Suprapubic skin (tissue), 4 donors: ENCODE results near the gene NSG1. TPM values are rescaled to one million over a fixed set of nuclear protein-coding genes. Genes with fewer than 3 reads are reported as not detected.

ENCODE experiments used
- DNase-seq, 2 donors: peaks; one replicate each; pipeline ENCODE4 v3.0.0-alpha.2; 2019; ENCODE audit warnings: low spot score in 2 of 2
- H3K27ac ChIP-seq: fragments of 200-600 bp; sonication (generic); one replicate; pipeline ENCODE4 v1.5.1; 2019
- H3K27me3 ChIP-seq: fragments of 200-600 bp; sonication (generic); one replicate; pipeline ENCODE4 v1.5.1; 2019
- H3K36me3 ChIP-seq: fragments of 200-600 bp; sonication (generic); one replicate; pipeline ENCODE4 v1.5.1; 2019
- H3K4me1 ChIP-seq: fragments of 200-600 bp; sonication (generic); one replicate; pipeline ENCODE4 v1.5.1; 2019
- H3K4me3 ChIP-seq: fragments of 200-600 bp; sonication (generic); one replicate; pipeline ENCODE4 v1.5.1; 2019; ENCODE audit warnings: mild to moderate bottlenecking
- H3K9me3 ChIP-seq: fragments of 200-600 bp; sonication (generic); one replicate; pipeline ENCODE4 v1.5.1; 2019
- EP300 ChIP-seq: sonication (generic); formaldehyde crosslinking; IDR thresholded peaks from one replicate; pipeline ENCODE4 v1.6.1; 2017; ENCODE audit warnings: antibody characterized with exemption
- POLR2A ChIP-seq, 2 donors: fragments of 450-650 bp; IDR thresholded peaks; one replicate each; pipeline ENCODE4 v1.6.1; 2017; ENCODE audit warnings: antibody characterized with exemption in 2 of 2, mild to moderate bottlenecking in 2 of 2, moderate library complexity in 2 of 2
- POLR2AphosphoS5 ChIP-seq, 3 donors: sonication (generic); formaldehyde crosslinking; IDR thresholded peaks; one replicate each; pipeline ENCODE4 v1.6.1; 2017; ENCODE audit warnings: antibody characterized with exemption in 3 of 3
- WGBS: methylation state at CpG from one replicate; pipeline ENCODE4 v1.1.5; 2018; 5-methylcytosine and 5-hydroxymethylcytosine counted together
- total RNA-seq, 4 donors: library from RNA; depleted of rRNA; stranded (reverse); fragments of >200 nt; gene quantifications; one replicate each; pipeline ENCODE4 v1.1.0, GENCODE V29; 2016
- TF ChIP-seq, protein P1 (sequence below), 2 donors: fragments of 200-600 bp in 1 of 2; fragments of 450-650 bp in 1 of 2; sonication (generic) in 1 of 2; IDR thresholded peaks; one replicate each; pipeline ENCODE4 v1.5.1; 2016 to 2019; ENCODE audit warnings: antibody characterized with exemption in 2 of 2, mild to moderate bottlenecking in 1 of 2, moderate library complexity in 1 of 2

The NSG1 gene
- total RNA-seq, 4 donors from 2014 or later = 42.2 to 157 (median 114) TPM

- H3K27ac ChIP-seq = no peak overlapping the region
- H3K4me3 ChIP-seq = no peak overlapping the region
- 94% methylated on average over 8 of the region's 8 CpGs for WGBS
- no peaks in the 10 kb centered on the region for H3K9me3 ChIP-seq
- no peak for DNase-seq
- TF ChIP-seq POLR2A (IDR thresholded peaks at IDR 0.05) (no peak), EP300 (no peak), POLR2AphosphoS5 (IDR thresholded peaks at IDR 0.05) (no peak)
- TF ChIP-seq, protein P1, sequence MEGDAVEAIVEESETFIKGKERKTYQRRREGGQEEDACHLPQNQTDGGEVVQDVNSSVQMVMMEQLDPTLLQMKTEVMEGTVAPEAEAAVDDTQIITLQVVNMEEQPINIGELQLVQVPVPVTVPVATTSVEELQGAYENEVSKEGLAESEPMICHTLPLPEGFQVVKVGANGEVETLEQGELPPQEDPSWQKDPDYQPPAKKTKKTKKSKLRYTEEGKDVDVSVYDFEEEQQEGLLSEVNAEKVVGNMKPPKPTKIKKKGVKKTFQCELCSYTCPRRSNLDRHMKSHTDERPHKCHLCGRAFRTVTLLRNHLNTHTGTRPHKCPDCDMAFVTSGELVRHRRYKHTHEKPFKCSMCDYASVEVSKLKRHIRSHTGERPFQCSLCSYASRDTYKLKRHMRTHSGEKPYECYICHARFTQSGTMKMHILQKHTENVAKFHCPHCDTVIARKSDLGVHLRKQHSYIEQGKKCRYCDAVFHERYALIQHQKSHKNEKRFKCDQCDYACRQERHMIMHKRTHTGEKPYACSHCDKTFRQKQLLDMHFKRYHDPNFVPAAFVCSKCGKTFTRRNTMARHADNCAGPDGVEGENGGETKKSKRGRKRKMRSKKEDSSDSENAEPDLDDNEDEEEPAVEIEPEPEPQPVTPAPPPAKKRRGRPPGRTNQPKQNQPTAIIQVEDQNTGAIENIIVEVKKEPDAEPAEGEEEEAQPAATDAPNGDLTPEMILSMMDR (IDR thresholded peaks at IDR 0.05) = no peak
- peaks cover 64% of the 10 kb centered on the region for H3K36me3 ChIP-seq
- H3K27me3 ChIP-seq = no peaks in the 10 kb centered on the region
- peaks cover 3% of the 10 kb centered on the region for H3K4me1 ChIP-seq
These were observed 70.1 kb downstream of the NSG1 start for GRCh38 chr4:4456816-4457578.

DNA sequence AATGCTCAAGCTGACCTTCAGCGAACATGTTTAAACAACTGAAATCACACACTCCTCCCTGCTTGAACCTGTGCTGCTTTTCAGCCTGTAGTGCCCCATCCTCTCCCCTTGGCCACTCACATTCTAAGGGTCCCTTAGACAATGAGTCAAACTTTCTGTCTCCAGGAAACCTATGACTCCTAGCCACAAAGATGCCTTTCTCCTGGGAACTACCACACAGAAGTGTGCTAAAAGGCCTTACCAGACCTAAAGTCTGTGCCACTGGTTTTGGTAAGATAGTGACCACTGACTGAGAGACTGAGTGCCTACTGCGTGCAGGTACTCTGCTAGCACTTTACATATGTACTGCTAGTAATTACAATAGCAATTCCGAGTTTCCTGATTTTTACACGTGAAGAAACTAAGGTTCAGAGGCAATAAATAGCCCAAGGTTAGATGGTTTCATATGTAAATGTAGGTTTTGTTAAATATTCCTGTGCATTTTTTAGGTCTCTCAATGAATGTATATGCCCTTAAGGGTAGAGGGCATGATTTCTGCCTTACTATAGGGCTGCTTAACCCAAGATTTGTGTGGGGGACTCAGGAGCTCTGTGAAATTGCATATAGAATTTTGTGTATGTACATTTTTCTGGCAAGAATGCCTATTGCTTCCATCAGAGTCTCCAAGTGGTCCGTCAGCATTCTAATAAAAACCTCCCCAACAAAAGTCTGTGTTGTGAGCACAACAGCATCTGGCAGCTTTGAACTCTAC lies 71.1 kb downstream of the NSG1 start:
- H3K27ac ChIP-seq = no peak overlapping the region
- no peaks in the 10 kb centered on the region for H3K9me3 ChIP-seq
- peaks cover 55% of the 10 kb centered on the region for H3K36me3 ChIP-seq
- no peak for DNase-seq
- peaks cover 5% of the 10 kb centered on the region for H3K4me1 ChIP-seq
- no peak overlapping the region for H3K4me3 ChIP-seq
- 93% methylated on average over 5 of the region's 5 CpGs for WGBS
- TF ChIP-seq POLR2A (IDR thresholded peaks at IDR 0.05) (no peak), POLR2AphosphoS5 (IDR thresholded peaks at IDR 0.05) (no peak)
- H3K27me3 ChIP-seq = no peaks in the 10 kb centered on the region

GRCh38 chr4:4459181-4459580 lies 72.3 kb downstream of the NSG1 start:
- Histone ChIP-seq H3K9me3 (no peaks in the 10 kb centered on the region), H3K27me3 (no peaks in the 10 kb centered on the region), H3K4me1 (peaks cover 5% of the 10 kb centered on the region), H3K36me3 (peaks cover 43% of the 10 kb centered on the region), H3K4me3 (no peak overlapping the region), H3K27ac (no peak overlapping the region)
- WGBS = 93% methylated on average over 5 of the region's 5 CpGs
- no peak for TF ChIP-seq POLR2A (IDR thresholded peaks at IDR 0.05)
- TF ChIP-seq POLR2AphosphoS5 (IDR thresholded peaks at IDR 0.05) = no peak
- no peak for TF ChIP-seq EP300
- TF ChIP-seq, protein P1 (IDR thresholded peaks at IDR 0.05) = no peak
- DNase-seq = no peak

GRCh38 chr4:4460759-4461158 lies 73.9 kb downstream of the NSG1 start:
- Histone ChIP-seq H3K27me3 (no peaks in the 10 kb centered on the region), H3K4me3 (no peak overlapping the region), H3K27ac (no peak overlapping the region), H3K4me1 (peaks cover 5% of the 10 kb centered on the region), H3K9me3 (no peaks in the 10 kb centered on the region), H3K36me3 (peaks cover 37% of the 10 kb centered on the region)
- TF ChIP-seq POLR2A (IDR thresholded peaks at IDR 0.05) = no peak
- TF ChIP-seq, protein P1 (IDR thresholded peaks at IDR 0.05) = no peak
- no peak for TF ChIP-seq EP300
- no peak for TF ChIP-seq POLR2AphosphoS5 (IDR thresholded peaks at IDR 0.05)
- 91% methylated on average over 6 of the region's 6 CpGs for WGBS
- DNase-seq = no peak

DNA sequence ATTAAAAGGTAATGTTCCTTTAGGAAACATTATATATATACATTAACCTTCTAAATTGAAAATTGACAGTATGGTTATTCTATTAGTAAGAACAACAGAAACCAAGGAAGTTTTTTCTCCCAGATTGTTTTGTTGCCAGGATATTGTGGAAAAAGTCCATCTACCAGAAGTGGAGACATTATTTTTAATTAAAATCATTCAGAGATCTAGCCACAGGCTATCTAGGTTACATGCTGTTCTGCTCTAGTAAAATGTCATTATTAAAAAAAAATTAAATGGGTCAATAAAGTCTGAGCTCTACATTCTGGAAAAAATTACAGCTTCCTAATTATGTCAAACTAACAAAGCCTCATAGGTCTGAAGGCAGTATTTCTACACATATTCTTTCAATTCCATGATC lies 74.3 kb downstream of the NSG1 start:
- peaks cover 37% of the 10 kb centered on the region for H3K36me3 ChIP-seq
- H3K27ac ChIP-seq = no peak overlapping the region
- no peaks in the 10 kb centered on the region for H3K27me3 ChIP-seq
- peaks cover 5% of the 10 kb centered on the region for H3K4me1 ChIP-seq
- no peaks in the 10 kb centered on the region for H3K9me3 ChIP-seq
- no peak for DNase-seq
- no peak overlapping the region for H3K4me3 ChIP-seq
- TF ChIP-seq POLR2A (IDR thresholded peaks at IDR 0.05) (no peak), EP300 (no peak), POLR2AphosphoS5 (IDR thresholded peaks at IDR 0.05) (no peak)
- TF ChIP-seq, protein P1 (IDR thresholded peaks at IDR 0.05) = no peak
